ENCODE data around the gene ZCCHC24.
"Not testable (repeated sequence)": the region's sequence is repeated elsewhere in the genome, so short reads cannot be mapped to it uniquely, and the experiment has no call there.

Gene ZCCHC24

DNA sequence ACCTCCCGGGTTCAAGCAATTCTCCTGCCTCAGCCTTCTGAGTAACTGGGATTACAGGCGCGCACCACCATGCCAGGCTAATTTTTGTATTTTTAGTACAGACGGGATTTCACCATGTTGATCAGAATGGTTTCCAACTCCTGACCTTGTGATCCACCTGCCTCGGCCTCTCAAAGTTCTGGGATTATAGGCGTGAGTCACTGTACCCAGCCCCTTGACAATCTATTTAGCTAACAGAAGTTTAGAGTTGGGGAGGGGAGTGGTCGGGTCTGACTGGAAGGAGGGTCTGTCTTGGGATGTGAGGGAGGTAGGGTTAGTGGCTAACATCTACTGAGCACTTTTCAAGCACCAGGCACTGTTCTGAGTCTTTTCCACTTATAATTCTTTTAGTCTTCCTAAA is 27.0 kb upstream of the ZCCHC24 start:
- DNase-seq, result no peak

DNA sequence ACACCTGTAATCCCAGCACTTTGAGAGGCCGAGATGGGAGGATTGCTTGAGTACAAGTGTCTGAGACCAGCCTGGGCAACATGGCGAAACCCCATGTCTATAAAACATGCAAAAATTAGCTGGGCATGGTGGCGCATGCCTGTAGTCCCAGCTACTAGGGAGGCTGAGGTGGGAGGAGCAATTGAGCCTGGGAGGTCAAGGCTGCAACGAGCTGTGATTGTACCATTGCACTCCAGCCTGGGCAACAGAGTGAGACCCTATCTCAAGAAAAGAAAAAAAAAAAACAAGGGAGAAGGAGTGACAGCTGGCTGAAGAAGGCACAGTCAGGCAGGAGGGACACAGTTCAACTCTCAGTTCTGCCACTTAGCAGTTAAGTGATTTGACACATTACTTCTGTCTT is 26.4 kb upstream of the ZCCHC24 start:
- no peak for DNase-seq

DNA sequence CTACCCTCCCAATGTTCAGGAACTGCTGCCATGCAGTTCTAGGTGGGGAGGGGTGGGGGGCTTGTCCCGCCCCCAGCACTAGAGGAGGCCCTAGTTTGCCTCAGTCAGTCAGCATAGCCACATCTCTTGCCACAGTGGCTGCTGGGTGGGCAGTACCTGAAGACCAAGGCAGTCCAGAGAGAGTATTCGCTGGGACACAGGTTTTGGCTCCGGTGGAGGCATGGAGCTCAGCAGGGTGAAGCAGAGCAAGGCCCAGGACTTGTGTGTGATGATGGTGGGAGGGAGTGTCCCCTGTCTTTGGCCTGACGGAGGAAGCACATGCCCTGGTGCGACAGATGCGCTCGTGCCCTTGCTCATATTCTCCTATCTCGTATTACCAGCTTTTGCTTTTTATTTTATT is 24.7 kb upstream of the ZCCHC24 start:
- no peak for DNase-seq

DNA sequence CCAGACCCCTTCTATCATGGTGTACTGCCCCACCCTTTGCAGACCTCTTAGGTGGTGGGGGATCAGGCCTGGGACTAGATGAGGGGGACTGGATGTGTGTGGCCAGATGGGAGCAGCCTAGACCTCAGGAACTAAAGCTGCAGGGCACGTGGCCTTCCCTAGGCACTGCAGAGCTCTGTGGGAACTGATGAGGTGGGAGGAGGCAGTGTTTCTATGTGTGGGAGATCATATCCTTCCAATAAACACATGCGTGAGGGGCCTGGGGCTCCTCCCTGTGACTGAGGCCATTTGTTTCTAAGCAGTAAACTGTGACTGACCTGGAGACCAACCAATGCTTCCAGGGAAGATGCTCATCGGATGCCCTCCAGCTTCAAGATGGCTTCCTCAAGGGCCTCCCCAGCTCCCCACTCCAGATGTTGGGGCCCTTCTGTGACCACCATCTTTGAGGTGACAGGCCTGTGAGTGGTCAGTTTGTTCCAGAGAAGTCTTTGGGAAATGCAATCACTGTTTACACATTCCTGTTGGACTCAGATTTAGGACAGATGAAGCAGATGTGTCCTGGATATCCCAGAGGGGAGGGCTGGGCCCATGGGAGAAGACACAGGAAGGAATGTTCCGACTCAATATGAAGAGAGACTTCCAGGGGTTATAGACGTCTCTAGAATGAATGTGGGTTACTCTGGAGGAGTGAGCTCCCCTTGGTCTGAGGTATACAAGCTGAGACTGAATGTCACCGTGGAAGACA is 23.6 kb upstream of the ZCCHC24 start:
- DNase-seq, result no peak

DNA sequence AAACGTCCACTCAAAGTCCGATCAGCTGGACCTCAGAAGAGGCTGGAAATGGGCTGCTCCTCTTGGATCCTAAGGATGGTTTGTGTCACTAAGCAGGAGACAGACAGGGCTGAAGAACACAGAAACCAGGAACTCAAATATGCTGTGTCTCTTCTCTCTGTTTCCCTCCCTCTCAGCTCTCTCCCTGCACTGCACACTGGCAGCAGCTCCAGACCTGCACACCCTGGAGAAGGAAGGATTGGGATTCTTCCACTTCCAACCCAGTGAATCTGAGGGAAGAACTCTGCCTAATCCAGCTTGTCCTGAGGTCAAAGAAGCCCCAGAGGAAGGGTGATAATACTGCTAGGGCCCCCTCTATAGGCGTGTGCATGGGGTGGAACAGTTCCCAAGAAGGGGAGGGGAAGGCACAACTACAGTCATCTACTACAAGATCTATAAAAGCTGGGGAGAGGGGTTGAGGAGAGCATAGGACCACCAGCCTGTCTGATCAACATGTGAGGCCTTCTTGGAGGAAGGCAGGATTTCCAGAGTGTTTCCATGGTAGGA is 22.7 kb upstream of the ZCCHC24 start:
- no peak for DNase-seq

DNA sequence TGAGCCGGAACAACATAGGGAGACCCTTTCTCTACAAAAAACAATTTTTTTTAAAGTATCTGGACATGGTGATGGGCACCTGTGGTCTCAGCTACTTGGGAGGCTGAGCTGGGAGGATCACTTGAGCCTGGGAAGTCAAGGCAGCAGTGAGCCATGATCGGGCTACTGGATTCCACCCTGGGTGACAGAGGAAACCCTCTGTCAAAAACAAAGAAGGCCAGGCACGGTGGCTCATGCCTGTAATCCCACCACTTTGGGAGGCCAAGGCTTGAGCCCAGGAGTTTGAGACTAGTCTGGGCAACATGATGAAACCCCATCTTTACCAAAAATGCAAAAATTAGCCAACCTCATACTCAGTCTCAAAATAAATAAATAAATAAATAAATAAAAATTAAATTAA is 19.9 kb upstream of the ZCCHC24 start:
- no peak for DNase-seq

DNA sequence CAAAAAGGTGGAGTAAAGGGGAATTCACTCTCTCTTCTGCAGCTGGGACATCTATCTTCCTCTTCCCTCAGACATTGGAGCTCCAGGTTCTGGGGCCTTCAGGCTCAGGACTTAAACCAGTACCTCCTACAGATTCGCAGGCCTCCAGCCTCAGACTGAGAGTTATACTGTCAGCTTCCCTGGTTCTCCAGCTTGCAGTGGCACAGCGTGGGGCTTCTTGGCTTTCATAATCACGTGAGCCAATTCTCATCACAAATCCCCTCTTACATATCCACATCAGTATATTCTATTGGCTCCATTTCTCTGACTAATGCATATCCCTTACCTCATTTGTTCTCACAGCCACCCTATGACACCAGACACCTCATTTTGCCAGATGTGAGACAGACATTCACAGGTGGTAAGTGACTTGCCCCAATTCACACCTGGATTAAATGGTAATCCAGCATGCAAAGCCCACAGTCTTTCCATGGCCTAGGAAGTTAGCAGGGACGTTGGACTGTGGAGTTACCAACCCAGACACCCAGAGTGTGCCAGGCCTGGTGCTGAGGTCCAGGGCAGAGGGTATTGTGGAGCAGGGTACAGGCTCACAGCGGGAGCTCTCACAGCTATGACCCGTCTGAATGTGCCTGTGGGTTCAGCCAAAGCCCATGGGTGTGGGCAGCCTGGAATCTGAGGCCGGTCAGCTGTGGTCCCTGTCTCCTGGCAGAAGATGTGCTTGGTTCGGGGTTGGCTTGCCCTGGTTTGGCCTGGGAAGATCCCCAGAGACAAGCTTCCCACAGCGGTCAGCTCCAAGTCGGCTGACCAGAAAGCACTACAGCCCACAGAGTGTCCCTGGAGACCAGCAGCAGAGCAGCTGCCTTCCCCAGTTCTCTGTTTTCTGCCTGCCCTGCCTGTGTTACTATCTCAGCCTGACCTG is 18.4 kb upstream of the ZCCHC24 start:
- no peak for DNase-seq

DNA sequence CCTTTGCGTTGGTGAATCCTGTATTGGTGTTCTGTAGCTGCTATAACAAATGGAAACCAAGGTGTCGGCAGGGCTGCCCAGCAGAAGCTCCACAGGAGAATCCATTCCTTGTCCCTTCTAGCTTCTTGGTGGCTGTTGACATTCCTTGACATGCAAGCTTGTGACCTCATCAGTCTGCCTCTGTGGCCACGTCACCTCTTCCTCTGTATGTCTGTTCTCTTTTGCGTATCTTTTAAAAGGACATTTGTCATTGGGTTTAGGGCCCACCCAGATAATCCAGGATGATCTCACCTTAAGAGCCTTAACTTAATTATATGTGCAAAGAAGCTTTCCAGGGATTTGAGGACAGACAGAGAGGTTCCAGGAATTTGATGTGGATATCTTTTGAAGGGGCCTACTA is 15.3 kb upstream of the ZCCHC24 start:
- DNase-seq, result no peak

DNA sequence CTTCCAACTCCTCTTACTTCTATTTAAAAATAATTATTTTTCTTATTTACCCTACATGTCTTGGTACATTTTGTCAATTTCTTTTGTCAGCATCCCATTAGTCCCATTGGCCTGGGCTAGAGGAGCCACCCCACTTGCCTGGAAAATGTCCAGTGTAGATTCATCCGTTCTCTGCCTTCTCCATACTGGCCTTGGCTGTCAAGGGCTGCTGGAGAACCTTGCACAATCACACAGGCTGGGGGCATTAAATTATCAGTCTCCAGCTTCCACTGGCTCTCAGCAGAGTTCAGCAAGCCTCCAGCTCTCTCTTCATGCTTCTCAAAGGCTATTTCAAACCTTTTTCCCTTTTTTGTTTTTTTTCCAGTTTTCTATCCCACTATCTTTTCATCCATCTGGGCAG is 13.8 kb upstream of the ZCCHC24 start:
- DNase-seq, result no peak

DNA sequence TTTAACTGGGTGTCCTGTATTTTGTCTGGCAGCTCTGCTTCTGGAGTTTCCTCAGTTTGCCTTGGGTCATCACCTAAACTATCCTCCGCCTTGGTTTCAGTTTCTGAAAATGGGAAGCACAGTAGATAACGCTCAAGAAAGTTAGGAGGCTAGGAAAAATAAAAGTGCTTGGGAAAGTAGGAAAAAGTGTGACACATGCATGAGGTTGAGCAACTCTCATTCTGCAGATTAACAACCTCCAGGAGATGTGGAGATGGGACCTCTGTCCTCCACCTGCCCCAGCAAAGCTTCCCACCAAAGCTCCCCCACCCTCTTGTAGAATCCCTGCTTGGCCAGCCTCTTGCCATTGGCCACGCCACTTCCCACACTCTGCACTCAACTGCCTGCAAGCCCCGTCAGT is 13.1 kb upstream of the ZCCHC24 start:
- no peak for DNase-seq

DNA sequence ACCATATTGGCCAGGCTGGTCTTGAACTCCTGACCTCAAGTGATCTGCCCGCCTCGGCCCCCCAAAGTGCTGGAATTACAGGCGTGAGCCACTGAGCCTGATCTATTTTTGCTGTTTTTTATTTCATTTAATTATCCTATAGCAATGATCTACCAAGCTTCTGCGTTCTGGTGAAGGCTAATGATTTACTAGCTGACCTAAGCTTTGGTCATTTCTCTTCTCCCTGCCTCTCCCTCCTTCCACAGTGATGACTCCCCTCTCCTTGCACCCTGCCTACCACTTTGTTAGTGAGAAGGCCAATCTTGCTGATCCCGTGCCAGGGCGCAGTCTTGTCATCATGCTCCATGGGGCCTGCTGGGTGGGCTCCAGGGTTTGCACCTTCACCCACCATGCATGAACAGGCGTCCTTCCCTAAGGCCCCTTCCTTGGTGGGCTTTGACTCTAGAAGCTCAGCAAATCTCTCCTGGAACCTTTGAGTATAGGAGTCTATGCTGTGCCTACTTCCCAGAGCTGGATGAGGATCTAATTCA is 11.9 kb upstream of the ZCCHC24 start:
- no peak for DNase-seq

DNA sequence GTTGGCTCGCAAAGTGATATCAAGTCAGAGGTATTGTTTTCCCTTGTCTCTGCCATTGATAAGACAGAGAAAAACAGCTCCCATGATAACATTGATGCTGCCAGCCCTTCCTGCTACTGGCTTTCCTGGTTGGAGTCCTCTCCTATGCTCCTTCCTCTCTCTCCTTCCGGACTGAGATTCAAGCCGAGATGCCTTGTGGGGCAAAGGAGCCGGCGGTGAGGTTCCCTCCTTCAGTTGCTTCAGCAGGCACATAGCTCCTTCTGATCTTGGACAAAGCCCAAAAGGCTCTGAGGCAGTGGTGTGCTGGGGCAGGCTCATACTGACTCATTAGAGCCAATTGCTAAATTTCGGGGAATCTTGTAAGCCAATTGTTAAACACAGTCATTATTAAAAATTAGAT is 8.8 kb upstream of the ZCCHC24 start:
- DNase-seq, result no peak

DNA sequence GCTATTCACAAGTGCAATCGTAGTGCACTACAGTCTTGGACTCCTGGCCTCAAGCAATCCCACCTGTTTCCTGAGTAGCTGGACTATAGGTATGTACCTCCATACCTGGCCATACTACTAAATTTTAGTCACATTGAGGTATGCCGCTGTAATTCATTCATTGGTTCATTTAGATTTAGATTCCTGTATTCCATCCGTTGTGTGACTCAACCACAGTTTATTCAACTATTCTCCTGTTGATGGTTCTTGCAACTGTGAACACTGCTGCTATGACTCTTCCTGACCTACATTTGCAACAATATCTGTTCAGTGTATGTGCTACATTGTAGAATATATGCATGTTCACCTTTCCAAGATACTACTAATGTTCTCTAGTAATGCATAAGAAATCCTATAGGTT is 8.0 kb upstream of the ZCCHC24 start:
- DNase-seq, result no peak

DNA sequence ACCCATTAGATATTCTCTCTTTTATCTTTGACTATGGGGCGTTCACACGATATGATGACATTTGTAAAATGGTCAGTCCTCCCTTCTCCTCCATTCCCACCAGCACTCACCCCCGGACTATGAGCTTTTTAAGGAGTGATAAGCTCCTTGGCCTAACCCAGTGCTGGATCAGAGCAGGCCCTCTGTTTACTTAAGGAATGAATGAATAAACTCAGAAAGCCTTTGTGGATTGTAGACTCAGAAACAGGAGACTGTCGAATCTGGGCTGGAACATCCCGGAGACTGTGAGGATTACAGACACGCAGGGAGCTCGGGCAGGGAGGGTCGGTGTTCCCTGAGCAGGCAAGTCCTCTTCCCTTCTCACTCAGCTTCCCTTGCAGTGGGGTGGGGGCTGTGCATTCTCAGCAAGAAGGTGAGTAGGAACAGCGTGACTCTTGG is 6.8 kb upstream of the ZCCHC24 start:
- DNase-seq, result no peak

DNA sequence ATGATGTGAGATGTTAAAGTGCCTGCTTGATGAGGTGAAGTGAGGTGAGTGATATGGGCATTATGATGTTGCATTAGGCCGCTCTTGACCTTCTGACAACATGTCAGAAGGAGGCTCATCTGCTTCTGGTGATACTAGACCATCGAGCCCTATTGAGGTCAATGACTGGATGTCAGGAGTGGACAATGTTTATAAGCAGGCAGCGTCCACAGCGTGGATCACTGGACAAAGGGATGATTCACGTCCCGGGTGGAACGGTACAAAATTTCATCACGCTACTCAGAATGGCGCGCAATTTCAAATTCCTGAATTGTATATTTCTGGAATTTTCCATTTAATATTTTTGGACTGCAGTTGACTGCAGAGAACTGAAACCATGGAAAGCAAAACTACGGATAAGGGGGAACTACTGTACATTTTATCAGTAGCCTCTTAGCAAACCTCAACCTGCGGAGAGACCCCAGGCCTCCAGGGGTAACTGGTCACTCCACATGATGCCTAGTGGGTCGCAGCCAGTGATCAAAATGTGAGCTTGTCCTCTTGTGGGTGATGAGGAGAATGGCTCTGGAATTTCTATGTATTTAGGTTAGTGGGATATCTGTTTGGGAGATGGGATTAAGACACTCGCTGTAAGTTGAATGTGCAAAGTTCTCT is 5.7 kb upstream of the ZCCHC24 start:
- no peak for DNase-seq

DNA sequence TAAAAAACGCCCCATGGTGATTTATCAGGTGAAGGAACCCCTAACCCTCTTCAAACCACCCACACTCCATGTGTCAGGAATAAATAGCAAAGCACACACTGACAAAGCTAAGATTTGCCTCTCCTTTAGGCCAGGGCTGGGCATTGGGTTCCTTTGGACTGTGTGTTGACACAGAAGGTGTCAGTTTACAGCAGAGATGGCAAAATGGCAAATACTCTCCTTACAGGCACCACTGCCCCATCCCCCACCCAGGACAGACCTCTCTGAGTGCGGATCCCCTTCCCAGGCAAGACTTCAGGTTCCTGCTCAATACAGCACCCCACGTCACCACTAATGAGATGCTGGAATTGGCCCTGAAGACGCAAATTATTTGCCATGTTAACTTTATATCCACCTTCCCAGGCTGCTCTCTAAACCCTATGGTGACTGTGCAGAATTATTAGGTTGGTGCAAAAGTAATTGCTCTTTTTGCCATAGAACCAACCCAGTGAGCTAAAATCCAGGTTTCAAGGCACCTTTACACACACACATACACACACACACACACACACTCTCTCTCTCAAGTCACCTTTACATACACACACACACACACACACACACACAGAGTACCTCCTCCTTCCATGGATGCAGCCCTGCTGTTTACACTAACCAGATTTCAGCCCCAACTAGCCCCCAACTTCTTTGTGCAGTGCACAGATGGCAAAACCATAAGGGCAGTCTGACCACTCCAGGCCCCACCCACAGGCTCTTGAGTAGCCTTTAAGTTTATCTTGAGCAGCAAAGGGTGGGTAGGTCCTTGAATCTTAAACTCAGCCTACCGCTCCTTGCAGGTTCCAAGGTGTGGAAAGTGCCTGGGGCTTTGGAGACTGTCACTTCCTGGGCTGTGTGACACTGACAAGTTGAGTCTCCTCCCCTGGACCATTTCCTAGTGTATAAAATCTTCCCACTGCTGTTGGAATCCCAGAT is 4.0 kb upstream of the ZCCHC24 start:
- no peak for DNase-seq

DNA sequence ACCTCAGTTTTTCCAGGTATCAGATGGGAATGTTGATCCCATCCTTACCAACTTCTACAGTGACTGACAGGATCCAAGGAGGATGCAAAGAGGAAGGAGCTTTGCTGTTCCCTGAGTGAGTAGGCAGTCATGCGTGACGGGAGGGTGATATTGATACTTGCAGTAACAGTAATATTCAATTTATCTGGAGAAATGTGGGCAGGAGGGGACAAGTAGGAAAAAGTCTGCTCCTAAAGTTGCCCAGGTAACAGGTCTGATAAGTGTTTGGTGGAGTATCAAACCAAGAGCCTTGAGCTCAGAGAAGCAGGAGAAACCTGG is 3.3 kb upstream of the ZCCHC24 start:
- DNase-seq, result no peak

DNA sequence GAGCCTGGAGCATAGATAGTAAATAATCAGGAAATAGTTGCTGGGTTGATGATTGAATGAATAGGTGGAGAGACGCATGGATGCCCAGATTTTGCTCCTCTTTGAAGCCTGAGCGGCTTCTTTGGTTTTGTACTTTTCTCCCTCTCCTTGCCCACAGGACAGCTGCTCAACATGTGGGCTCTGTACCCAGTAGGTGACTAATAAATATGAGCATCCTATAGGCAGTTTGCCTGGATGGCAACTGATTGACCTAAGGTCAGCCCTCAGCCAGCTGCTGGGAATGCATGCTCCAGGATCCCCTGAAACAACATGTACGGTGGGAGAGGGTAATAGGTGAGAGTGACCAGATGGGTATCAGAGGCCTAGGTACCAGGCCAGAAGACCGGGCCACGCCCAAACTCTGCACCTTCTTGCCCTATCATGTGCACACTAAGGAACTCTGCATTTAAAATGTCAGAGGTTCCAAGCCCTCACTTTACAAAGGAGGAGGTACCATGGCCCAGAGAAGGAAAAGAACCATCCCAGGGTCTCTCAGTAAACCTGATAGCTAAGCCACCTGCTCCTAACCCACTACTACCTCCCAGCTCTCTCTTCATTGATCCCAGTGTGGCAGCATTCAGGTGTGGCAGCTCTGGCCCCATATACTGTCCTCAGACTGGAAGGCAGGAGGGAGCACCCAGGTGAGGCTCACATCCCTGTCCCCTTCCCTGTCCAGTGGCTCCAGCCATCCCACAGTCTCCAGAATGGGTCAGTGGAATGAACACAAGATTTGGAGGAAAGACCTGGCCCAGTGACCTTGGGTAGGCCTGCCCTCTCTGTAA is 2.7 kb upstream of the ZCCHC24 start:
- DNase-seq, result no peak

DNA sequence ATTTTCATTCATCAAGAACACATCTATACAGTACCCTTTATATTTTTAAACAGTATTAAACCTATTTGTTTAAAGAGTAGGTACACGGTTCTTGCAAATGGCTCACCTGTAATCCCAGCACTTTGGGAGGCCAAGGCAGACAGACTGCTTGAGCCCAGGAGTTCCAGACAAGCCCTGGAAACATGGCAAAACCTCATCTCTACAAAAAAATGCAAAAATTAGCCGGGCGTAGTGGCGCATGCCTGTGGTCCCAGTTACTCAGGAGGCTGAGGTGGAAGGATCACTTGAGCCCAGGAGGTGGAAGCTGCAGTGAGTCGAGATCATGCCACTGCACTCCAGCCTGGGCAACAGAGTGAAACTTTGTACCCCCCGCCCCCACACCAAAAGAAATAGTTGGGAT is 1.8 kb upstream of the ZCCHC24 start:
- DNase-seq, result not testable (repeated sequence)

DNA sequence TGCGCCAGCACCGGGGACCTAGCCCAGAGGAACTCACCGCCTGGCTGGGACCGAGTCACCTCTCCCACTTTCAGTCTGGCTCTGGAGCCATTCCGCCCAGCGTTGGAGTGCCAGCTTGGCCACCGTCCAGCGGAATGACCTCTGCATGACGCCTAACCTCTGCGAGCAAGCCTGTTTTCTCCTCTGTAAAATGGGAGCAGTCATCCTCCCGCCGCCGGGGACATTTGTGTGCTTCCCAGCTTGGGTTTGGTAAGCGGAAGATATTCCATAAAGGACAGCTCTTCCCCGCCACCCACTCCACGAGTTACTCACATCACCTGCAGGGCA is 1.3 kb upstream of the ZCCHC24 start:
- DNase-seq, result no peak

DNA sequence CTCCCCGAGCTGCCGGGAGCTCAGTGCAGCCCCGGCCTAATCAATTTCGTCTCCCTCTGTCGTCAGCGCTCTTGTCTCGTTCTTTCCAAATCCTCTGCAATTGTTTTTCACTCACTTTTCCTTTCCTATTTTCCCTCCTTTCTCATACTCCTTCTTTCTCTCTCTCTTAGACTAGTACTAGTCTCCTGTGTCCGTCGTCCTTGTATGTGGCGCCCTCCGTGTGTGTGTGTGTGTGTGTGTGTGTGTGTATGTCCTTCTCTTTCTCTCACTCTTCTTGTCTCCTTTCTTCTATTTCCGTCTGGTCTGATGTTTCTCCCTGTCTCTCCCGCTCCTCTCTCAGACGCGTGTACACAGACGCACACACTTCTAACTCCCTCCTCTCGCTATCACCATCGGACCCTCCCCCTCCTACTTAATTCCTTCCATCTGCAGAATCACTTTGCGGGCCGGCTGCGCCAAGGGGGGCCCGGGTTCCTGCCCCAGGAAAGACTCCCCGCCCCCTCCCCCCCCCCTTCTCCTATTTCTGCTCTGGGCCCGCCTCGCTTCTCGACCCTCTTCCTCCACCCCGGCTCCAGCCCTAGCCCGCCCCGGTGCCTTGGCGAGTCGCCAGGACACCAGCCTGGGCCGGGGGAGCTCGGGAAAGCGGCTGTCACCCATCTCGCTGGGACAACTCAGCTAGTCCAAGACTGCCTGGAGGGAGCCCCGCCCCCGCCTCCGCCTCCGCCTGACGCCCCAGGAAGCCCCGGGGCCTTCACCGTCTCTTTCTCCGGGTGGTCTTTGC is 743 bp upstream of the ZCCHC24 start:
- DNase-seq, result no peak
